GM06990 (cell line): ENCODE measurements around the gene ERC2.

Source experiments
- DNase-seq: peaks from one replicate; pipeline ENCODE4 v3.0.0-alpha.2; 2011; ENCODE audit not compliant: insufficient read length; ENCODE audit errors: extremely low read depth
- H3K27me3 ChIP-seq: replicated peaks from 2 replicates; pipeline ENCODE4 v1.6.0; 2011; ENCODE audit warnings: low read length; ENCODE audit not compliant: control insufficient read depth, insufficient read depth
- H3K36me3 ChIP-seq: 2 replicates; pipeline ENCODE4 v1.5.1; 2011; ENCODE audit warnings: low read length; ENCODE audit not compliant: control insufficient read depth, insufficient read depth
- H3K4me3 ChIP-seq: replicated peaks from 2 replicates; pipeline ENCODE4 v1.5.1; 2011; ENCODE audit warnings: low read depth, mild to moderate bottlenecking, control low read depth, low read length
- TF ChIP-seq, protein P1 (sequence below): IDR thresholded peaks from 2 replicates; pipeline ENCODE4 v1.5.1; 2011; ENCODE audit warnings: low read length, control low read depth, mild to moderate bottlenecking, inconsistent platforms; ENCODE audit not compliant: insufficient read depth, poor library complexity, severe bottlenecking

ERC2 gene

DNA sequence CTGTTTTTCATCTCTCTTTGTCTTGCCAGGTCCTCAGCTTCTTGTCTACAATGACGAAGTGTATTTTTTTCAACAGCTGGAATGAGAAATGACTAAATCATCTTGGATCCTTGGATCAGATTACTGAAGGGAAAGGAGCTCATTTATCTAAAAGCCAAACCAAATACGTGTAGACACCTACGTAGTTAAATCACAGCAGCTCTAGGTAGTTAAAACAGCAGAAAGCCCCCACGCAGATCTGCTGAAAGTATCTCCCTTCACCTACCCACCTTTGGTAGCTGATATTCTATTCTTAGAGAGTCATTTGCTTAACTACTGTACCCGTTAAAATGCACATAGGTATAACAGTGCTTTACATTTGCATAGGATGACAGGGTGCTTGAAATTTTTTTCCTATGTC is 875.7 kb downstream of the ERC2 start:
- no peak for DNase-seq
- Histone ChIP-seq H3K4me3 (no peak overlapping the region), H3K27me3 (no peaks in the 10 kb centered on the region), H3K36me3 (no peaks in the 10 kb centered on the region)
- TF ChIP-seq, protein P1, sequence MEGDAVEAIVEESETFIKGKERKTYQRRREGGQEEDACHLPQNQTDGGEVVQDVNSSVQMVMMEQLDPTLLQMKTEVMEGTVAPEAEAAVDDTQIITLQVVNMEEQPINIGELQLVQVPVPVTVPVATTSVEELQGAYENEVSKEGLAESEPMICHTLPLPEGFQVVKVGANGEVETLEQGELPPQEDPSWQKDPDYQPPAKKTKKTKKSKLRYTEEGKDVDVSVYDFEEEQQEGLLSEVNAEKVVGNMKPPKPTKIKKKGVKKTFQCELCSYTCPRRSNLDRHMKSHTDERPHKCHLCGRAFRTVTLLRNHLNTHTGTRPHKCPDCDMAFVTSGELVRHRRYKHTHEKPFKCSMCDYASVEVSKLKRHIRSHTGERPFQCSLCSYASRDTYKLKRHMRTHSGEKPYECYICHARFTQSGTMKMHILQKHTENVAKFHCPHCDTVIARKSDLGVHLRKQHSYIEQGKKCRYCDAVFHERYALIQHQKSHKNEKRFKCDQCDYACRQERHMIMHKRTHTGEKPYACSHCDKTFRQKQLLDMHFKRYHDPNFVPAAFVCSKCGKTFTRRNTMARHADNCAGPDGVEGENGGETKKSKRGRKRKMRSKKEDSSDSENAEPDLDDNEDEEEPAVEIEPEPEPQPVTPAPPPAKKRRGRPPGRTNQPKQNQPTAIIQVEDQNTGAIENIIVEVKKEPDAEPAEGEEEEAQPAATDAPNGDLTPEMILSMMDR: no peak

DNA sequence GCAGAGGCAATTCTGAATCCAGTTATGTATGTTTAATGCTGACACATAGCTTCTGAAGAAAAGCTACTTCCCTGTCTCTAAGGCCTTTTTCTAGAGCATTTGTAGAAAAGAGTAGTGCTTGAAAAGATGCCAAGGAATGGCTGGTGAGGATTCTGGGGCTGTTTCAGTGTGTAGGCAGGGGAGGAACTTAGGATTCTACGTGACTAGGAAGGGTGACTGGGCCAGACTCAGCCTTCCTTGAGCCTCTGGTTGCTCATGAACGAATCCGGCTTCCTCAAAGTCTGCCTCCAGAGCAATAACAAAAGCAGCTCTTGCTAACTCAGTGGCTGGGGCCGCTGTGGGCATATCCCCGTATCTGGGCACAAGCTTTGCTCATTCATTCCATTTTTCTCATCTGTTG is 876.4 kb downstream of the ERC2 start:
- H3K4me3 ChIP-seq: no peak overlapping the region
- TF ChIP-seq, protein P1: no peak
- DNase-seq: no peak
- H3K27me3 ChIP-seq: no peaks in the 10 kb centered on the region
- H3K36me3 ChIP-seq: no peaks in the 10 kb centered on the region

DNA sequence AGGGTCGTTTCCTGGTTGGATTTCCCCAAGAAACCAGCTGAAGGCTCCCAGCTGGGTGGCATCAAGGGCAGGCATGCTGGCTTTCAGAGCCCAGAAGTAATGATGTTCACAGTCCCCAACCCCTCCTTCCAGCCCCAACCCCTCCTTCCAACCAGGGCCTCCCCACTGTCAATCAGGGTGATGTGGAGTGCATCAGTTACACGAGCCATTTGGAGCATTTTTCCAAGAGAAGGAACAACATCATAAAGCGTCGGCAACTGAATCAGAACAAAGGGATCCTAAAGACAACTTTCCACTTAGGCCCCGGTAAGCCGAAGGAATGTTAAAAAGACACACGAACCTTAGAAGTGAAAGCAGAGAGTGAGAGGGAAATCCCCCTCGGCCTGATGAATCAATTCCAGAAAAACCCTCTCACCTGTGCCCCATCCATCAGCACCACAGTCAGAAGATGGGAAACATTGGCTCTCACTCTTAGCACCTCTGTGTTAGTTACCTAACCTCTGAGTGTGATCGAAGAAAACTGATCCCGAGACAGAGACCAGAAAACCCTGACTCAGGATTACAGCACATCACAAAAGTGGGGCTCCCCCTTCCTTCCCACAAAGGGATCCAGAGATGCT is 880.0 kb downstream of the ERC2 start:
- H3K4me3 ChIP-seq: no peak overlapping the region
- no peaks in the 10 kb centered on the region for H3K27me3 ChIP-seq
- no peaks in the 10 kb centered on the region for H3K36me3 ChIP-seq
- TF ChIP-seq, protein P1: no peak
- no peak for DNase-seq

DNA sequence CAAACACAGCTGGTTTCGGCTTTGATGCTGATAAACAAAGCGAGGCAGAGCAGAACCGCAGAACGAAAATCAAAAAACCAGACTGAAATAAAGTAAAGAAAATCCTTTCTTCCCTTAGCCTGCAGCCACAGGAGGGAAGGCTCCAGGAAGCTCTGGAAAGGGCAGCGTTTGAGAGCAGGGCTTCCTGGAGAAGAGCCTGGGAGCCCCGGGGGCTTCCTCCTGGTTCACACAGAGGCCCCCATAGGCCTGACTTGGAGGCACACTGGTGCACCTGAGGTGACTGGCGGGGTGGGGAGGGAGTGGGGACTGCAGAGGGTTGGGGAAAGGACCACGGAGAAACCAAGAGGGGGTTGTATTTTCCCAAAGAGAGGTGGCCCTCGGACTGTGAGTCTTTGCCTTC is 882.4 kb downstream of the ERC2 start:
- Histone ChIP-seq H3K27me3 (no peaks in the 10 kb centered on the region), H3K4me3 (no peak overlapping the region), H3K36me3 (no peaks in the 10 kb centered on the region)
- DNase-seq: no peak
- TF ChIP-seq, protein P1: no peak

DNA sequence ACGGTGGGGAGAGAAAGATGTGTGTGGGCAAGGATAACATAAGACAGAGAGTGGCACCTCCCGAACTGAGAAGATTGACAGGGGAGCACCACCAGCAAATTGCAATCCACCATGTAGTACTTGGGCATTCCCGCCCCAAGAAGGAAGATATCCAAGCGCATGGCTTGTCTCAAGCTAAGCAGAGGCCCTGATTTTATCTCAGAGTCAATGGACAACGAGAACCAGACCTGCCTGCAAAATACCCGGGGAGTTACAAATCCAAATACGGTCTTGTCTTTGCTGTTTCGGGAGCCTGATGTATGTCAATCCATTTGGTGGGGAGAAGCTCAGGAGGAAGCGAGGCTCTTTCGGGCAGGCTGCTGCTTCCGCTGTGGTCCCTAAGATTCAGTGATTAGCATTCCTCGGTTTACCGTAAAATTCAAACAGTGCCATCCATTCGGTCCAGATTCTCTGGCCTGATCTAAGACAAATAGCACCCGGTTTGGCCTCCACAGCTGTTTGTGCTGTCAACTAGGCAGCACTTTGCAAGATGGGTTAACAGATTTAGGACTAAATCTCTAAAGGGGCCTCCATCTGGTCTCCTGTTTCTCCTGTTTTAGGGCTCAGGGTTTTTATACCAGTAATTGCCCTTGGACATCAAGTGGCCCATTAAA is 883.4 kb downstream of the ERC2 start:
- no peaks in the 10 kb centered on the region for H3K27me3 ChIP-seq
- DNase-seq: no peak
- no peak overlapping the region for H3K4me3 ChIP-seq
- TF ChIP-seq, protein P1: no peak
- no peaks in the 10 kb centered on the region for H3K36me3 ChIP-seq
